GM18858 (cell line): ENCODE data around the gene GRK5.
A peak's percentile ranks its signal among the peaks of the same experiment; 100 is the strongest.
"Not testable (repeated sequence)": the region's sequence is repeated elsewhere in the genome, so short reads cannot be mapped to it uniquely, and the experiment has no call there.

Experiments
- ATAC-seq: cut with Tn5 transposase; IDR thresholded peaks from one replicate; pipeline ENCODE4 v1.9.1; 2021; ENCODE audit not compliant: unreplicated experiment

Gene GRK5

GRCh38 chr10:119431773-119432135, 224.4 kb downstream of the GRK5 start:
- ATAC-seq, result no peak

GRCh38 chr10:119434942-119435341, 227.6 kb downstream of the GRK5 start:
- not testable (repeated sequence) for ATAC-seq

DNA sequence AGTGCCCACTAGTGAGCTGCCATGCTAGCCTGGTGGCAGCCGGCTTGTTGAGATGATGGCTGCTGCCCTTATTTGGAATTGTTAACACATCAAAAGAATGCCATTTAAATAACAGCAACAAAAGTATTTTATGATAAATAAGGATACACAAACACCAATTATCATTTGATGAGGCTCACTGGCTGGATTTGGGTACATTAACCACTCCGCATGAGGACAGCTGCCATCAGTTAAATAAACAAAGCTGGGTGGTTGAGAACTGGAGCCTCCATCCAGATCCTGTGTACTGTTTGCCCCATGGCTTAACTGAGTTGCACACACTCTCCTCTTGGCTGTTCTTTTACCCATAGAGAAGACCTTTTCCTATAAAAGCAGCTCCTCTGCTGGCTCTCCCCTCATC, 231.3 kb downstream of the GRK5 start:
- no peak for ATAC-seq

- no peak for ATAC-seq
Observed at GRCh38 chr10:119439922-119440321, 232.6 kb downstream of the GRK5 start.

DNA sequence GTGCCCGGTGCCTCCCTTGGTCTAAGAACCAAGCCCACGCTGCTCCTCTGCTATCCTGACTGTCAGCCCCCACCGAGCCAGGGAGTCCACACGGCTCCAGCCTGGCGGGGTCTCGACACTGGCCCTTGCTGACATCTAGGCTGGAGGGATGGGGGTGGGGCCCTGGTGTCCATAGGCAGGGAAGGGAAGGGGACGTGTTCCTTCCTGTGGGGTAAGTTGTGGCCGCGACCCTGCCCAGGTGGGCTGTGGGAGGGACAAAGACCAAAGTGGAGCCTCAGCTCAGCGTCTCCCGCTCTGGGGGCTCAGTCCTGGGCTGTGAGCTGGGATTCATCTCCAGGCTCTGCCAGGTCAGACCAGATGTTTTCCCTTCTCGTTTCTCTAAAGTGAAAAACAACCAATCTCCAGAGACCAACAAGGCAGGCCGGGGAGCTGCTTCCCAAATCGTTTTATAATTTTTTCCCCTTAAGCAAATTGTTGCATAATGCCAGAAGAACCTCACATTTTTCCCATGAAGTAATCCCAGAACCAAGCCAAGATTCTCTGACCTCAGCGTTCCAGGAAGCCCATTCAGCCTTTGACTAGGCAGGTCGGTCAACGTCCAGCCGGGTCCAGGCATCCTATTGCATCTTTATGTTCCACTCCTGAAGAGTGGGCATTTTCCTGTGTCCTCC, 233.9 kb downstream of the GRK5 start:
- ATAC-seq, result no peak

DNA sequence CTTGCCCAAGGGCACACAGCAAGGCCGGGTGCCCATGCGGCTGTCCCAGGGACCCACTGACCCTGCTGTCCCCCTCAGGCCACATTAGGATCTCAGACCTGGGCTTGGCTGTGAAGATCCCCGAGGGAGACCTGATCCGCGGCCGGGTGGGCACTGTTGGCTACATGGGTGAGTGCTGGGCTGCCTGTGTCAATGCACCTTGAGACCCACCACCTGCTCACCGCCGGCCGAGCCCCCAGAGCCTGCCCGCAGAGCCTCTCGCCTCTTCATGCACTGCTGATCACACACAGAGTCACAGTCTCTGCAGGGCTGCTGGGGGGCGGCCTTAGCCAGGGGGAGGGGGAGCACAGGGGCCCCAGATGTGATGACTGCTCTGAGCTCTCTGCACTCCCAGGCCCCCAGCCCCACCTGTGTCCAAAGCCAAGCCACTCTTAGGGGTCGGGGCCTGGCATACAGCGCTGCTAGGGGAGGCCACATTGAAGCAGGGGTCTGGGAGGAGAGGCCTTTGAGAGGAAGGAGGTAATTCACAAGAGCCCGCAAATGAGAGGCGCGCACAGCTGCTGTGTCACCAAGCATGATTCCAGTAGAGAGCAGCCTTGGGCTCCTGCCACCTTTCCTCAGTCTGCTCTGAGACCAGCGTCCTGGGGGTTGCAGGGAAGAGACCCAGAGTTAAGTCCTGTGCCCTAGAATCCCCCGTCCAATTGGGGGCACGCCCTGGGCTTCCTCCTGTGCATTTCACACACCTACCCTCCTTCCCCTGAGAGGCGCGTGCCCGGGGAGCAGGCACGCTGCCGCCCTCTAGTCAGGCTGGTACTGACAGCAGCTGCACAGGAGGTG, 234.8 kb downstream of the GRK5 start:
- ATAC-seq, result no peak

DNA sequence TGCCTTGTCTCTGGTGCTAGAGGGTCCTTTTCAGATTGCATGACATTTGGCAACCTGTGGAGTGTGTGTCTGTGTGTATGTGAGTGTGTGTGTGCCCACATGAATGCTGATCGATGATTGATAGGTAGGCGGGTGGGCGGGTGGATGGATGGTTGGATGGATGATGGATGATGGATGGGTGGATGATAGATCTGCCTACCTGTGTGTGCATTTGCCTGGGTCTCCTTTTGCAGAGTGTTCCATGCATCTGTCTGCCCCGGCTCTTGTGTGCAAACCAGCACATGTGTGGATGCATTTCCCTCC, 235.3 kb downstream of the GRK5 start:
- no peak for ATAC-seq

- ATAC-seq, result no peak
Observed at GRCh38 chr10:119443441-119443840, 236.1 kb downstream of the GRK5 start.

DNA sequence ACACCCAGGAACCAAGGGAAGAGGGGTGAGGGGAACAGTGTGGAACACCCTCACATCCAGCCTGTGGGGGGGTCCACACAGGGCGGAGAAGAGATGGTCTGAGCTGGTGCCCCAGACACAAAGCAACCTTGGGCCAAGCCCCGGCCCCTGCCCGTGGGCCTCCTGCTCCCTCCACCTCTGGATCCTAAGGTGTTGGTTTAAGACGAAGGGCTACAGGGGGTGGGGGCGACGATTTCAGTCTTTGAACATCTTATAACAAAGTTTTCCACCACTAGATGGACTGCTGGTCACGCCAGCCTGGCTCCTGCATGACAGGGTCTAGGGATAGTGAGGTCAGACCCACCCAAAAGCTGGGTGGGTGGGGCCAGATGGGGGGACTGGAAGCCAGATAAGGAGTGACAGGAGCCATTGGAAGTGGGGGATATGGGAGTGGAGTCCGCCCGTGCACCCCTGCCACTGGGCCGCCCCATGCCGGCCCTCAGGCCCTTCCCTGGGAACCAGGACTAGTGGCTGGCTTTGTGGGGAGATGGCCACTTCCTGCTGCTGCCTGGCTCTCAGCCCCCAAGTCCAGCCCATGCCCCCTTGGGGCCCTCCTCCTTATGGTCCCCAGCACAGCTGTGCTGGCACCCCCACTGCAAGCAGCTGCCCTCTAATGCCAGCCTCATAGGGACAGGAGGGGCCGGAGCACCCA, 236.7 kb downstream of the GRK5 start:
- no peak for ATAC-seq

GRCh38 chr10:119444866-119445265, 237.5 kb downstream of the GRK5 start:
- no peak for ATAC-seq

- ATAC-seq, result peak; percentile 43
Observed at GRCh38 chr10:119445311-119445934, 238.1 kb downstream of the GRK5 start.

- no peak for ATAC-seq
Observed at GRCh38 chr10:119445935-119446317, 238.6 kb downstream of the GRK5 start.

- ATAC-seq, result no peak
Observed at GRCh38 chr10:119446441-119447277, 239.3 kb downstream of the GRK5 start.

DNA sequence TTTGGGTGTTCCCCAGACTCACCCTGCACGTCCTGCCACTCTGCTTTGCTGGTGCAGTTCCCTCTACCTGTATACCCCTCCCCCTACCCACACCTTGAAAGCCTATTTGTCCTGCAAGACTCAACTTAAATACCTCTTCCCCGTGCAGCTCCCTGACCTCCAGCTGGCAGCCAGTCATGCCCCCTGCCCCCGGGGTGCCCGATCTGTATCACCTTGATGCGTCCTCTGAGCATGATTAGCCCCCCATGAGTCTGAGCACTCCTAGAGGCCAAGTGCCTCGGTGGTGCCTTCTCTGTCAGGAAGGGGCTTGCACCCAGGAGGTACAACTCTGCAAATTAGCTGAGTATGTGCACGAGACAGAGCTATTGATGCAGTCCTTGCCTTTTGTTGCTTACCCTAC, 240.1 kb downstream of the GRK5 start:
- no peak for ATAC-seq

- ATAC-seq, result no peak
Observed at GRCh38 chr10:119447823-119448546, 240.6 kb downstream of the GRK5 start.

GRCh38 chr10:119448628-119449584, 241.5 kb downstream of the GRK5 start:
- ATAC-seq, result no peak

GRCh38 chr10:119449760-119450461, 242.5 kb downstream of the GRK5 start:
- ATAC-seq, result no peak

GRCh38 chr10:119450606-119451299, 243.4 kb downstream of the GRK5 start:
- no peak for ATAC-seq
